GM12872 (cell line): ENCODE data around the gene ERLEC1.

ENCODE experiments used
- TF ChIP-seq, protein P1 (sequence below): IDR thresholded peaks from 3 replicates; pipeline ENCODE4 v1.5.1; 2011; ENCODE audit warnings: low read depth, mild to moderate bottlenecking, low read length, moderate library complexity; ENCODE audit not compliant: insufficient read depth

The ERLEC1 gene

DNA sequence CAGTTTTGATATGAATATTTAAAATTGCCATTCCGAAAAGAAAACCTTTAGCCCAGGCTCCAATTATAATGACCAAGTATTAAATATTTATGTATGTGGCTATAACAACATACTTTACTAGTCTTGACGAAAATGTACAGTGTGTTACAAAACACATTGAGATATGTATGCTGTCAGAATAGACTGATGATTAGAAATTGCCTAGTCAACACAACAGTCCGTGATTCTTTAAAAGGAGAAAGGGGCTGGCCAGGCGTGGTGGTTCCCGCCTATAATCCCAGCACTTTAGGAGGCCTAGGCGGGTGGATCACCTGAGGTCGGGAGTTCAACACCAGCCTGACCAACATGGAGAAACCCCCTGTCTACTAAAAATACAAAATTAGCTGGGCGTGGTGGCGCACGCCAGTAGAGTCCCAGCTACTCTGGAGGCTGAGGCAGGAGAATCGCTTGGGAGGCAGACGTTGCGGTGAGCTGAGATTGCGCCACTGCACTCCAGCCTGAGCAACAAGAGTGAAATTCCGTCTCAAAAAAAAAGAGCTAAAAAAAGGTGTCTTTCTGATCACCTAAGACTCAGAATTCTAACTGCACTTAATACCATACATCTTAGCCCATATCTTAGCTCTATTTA, 17.4 kb upstream of the ERLEC1 start:
- TF ChIP-seq, protein P1, sequence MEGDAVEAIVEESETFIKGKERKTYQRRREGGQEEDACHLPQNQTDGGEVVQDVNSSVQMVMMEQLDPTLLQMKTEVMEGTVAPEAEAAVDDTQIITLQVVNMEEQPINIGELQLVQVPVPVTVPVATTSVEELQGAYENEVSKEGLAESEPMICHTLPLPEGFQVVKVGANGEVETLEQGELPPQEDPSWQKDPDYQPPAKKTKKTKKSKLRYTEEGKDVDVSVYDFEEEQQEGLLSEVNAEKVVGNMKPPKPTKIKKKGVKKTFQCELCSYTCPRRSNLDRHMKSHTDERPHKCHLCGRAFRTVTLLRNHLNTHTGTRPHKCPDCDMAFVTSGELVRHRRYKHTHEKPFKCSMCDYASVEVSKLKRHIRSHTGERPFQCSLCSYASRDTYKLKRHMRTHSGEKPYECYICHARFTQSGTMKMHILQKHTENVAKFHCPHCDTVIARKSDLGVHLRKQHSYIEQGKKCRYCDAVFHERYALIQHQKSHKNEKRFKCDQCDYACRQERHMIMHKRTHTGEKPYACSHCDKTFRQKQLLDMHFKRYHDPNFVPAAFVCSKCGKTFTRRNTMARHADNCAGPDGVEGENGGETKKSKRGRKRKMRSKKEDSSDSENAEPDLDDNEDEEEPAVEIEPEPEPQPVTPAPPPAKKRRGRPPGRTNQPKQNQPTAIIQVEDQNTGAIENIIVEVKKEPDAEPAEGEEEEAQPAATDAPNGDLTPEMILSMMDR = no peak

DNA sequence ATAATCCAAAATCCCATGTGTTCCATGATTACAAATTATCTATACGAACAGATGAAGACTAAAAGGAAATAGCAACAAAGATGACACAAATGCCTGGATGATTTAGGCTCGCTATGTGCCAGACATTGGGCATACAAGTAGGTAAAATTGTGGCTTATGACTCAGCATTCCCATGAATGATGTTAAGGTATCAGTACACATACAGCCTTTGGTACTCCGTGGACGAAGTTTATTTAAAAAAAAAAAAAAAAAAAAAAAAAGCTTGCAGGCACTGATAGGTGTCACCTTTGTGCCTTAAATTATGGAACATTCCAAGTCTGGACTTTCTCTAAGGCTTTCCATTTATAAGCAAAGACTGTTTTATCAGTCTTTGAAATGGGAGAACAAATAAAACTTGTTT, 16.6 kb upstream of the ERLEC1 start:
- TF ChIP-seq, protein P1 = no peak

DNA sequence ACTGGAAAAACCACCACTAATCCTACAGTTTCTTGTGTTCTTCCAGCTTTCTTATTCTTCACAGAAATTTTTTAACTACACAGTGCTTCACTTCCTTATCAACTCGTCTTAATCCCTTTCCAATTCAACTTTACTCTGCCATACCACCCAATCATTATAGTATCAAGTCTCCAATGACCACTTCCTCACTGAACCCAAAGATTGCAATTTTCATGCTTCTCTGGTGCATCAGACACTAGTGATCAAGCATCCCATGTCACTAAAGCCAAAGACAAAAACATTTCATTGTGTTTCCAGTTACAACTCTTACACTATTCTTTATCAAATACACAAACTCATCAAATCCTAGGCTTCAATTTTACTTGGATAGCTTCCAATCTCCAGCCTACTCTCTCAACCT, 9.7 kb upstream of the ERLEC1 start:
- TF ChIP-seq, protein P1 = no peak

DNA sequence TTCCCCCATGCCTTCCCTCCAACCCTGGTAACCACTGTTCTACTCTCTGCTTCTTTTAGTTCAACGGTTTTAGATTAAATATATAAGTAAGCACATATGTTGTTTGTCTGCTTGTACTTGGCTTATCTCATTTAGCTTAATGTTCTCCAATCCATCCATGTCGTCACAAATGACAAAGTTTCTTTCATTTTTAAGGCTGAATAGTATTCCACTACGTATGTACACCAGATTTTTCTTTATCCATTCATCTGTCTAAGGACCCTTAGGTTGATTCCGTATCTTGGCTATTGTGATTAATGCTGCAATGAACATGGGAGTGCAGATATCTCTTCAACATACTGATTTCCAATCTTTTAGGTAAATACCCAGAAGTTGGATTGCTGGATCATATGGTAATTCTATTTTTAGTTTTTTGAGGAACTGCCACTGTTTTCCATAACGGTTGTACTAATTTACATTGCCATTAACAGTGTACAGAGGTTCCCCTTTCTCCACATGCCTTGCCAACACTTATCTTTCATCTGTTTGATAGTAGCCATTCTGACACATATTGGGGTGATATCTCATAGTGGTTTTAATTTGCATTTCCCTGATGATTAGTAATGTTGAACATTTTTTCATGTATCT, 8.2 kb upstream of the ERLEC1 start:
- TF ChIP-seq, protein P1 = no peak

DNA sequence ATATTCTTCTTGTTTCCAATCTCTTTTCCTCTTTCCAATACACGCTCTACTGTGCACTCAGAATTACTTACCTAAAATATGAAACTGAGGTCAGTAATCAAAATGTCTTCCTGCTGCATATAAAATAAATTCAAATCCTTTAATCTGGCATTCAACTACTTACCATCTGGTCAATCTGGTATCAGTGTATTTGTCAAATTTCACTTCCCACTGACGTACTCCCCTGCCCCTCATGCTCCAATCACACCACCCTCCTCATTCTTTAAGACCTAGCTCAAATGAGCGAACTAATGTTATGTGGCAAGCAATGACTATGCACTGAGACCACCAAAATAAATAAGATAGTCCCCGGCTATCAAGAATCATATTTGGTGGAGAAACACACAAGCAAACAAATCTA, 6.8 kb upstream of the ERLEC1 start:
- TF ChIP-seq, protein P1 = no peak

DNA sequence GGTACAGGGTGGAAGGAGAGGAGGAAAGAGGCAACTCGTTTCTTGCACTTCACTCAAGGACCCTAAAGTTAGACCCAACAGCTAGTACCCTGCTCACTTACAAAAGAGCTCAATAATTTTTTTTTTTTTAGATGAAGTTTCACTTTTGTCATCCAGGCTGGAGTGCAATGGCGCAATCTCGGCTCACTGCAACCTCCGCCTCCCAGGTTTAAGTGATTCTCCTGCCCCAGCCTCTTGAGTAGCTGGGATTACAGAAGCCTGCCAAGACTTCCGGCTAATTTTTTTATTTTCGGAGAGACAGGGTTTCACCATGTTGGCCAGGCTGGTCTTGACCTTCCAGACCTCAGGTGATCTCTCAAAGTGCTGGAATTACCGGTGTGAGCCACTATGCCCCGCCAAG, 4.2 kb upstream of the ERLEC1 start:
- TF ChIP-seq, protein P1 = no peak

DNA sequence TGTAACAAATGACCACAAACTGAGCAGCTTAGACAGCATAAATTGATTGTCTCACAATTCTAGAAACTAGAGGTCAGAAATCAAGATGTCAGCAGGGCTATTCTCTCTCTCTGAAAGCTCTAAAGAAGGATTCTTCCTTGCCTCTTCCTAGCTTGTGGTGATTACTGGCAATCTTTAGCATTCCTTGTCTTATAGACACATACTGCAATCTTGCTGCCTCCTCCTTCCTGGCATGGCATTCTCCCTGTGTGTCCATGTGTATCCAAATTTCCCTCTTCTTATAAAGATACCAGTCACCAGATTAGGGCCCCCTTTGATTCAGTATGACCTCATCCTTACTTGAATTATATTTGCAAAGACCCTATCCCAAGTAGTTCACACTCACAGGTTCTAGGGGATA, 2.4 kb upstream of the ERLEC1 start:
- TF ChIP-seq, protein P1 = no peak
